Vagina (tissue), 2 donors: ENCODE results near the gene BEST1.

Experiments used
- POLR2A ChIP-seq, 2 donors: fragments of 450-650 bp; IDR thresholded peaks; one replicate each; pipeline ENCODE4 v1.6.1; 2017; ENCODE audit warnings: antibody characterized with exemption in 2 of 2, mild to moderate bottlenecking in 2 of 2, moderate library complexity in 2 of 2
- POLR2AphosphoS5 ChIP-seq, 2 donors: sonication (generic); formaldehyde crosslinking; IDR thresholded peaks; one replicate each; pipeline ENCODE4 v1.9.0; 2017; ENCODE audit warnings: antibody characterized with exemption in 2 of 2, mild to moderate bottlenecking in 2 of 2, low read depth in 1 of 2; ENCODE audit not compliant: insufficient read depth in 1 of 2
- TF ChIP-seq, protein P1 (sequence below), 3 experiments: fragments of 450-650 bp in 2 of 3; fragments of 200-600 bp in 1 of 3; sonication (generic) in 1 of 3; IDR thresholded peaks; one replicate each; pipeline ENCODE4 v1.5.1; 2017 to 2019; ENCODE audit warnings: antibody characterized with exemption in 3 of 3, mild to moderate bottlenecking in 2 of 3, moderate library complexity in 2 of 3

GRCh38 chr11:62010935-62011528 is 60.9 kb downstream of the BEST1 start:
- TF ChIP-seq, protein P1, sequence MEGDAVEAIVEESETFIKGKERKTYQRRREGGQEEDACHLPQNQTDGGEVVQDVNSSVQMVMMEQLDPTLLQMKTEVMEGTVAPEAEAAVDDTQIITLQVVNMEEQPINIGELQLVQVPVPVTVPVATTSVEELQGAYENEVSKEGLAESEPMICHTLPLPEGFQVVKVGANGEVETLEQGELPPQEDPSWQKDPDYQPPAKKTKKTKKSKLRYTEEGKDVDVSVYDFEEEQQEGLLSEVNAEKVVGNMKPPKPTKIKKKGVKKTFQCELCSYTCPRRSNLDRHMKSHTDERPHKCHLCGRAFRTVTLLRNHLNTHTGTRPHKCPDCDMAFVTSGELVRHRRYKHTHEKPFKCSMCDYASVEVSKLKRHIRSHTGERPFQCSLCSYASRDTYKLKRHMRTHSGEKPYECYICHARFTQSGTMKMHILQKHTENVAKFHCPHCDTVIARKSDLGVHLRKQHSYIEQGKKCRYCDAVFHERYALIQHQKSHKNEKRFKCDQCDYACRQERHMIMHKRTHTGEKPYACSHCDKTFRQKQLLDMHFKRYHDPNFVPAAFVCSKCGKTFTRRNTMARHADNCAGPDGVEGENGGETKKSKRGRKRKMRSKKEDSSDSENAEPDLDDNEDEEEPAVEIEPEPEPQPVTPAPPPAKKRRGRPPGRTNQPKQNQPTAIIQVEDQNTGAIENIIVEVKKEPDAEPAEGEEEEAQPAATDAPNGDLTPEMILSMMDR (IDR thresholded peaks at IDR 0.05) = no peak
- no peak for TF ChIP-seq POLR2AphosphoS5 (IDR thresholded peaks at IDR 0.05; ENCODE audit: insufficient read depth in 1 of 2, low read depth in 1 of 2)
- no peak for TF ChIP-seq POLR2A (IDR thresholded peaks at IDR 0.05)
